ENCODE measurements around the gene LEP. TPM values are rescaled to one million over a fixed set of nuclear protein-coding genes. Genes with fewer than 3 reads are reported as not detected.

Gene LEP
- total RNA-seq, 1 experiment from 2014 or later: not detected

DNA sequence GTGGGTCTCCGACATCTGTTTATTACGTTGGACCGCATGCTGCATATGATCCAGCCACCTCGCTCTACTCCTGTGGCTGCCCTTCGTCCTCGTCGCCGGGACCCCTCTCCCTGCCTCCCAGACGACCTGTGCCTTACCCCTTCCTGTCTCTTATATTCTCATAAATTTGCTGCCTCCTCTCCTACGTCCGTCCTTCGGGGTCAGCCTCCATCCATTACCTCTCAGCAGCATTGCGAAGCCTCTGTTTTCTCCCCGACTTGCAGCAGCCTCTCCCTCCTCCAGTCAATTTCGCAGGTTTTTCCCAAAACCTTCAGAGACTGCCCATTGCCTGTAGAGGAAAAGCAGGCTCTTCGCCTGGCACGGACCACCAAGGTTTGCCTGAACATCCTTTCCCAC, 39.4 kb upstream of the LEP start:
- TF ChIP-seq JUND (IDR thresholded peaks at IDR 0.05) (no peak), ZFX (IDR thresholded peaks at IDR 0.05) (no peak), SP1 (IDR thresholded peaks at IDR 0.05; ENCODE audit: low read depth) (no peak), EZH2phosphoT487 (IDR thresholded peaks at IDR 0.05; ENCODE audit: borderline replicate concordance) (no peak), SRF (IDR thresholded peaks at IDR 0.05; ENCODE audit: low read depth) (no peak), POLR2AphosphoS5 (IDR thresholded peaks at IDR 0.05; ENCODE audit: low read depth, low read length) (no peak), FOSL1 (IDR thresholded peaks at IDR 0.05; ENCODE audit: low read depth) (no peak), TCF7L2 (IDR thresholded peaks at IDR 0.05; ENCODE audit: borderline replicate concordance, extremely low read depth, insufficient read depth, insufficient read length) (no peak), CEBPB (IDR thresholded peaks at IDR 0.05; ENCODE audit: low read depth) (no peak), ZBTB33 (IDR thresholded peaks at IDR 0.05; ENCODE audit: extremely low read depth, insufficient replicate concordance, low read length) (no peak), CBX3 (IDR thresholded peaks at IDR 0.05; ENCODE audit: low read depth) (no peak), EGR1 (IDR thresholded peaks at IDR 0.05; ENCODE audit: low read depth) (no peak), CTCF (IDR thresholded peaks at IDR 0.05 in 2 of 3, conservative IDR thresholded peaks at IDR 0.05 in 1 of 3; ENCODE audit: borderline replicate concordance in 1 of 3, insufficient read depth in 1 of 3, low read depth in 2 of 3, low read length in 2 of 3) (no peak), YY1 (IDR thresholded peaks at IDR 0.05; ENCODE audit: extremely low read depth, insufficient replicate concordance, low read depth, low read length) (no peak), ELF1 (IDR thresholded peaks at IDR 0.05; ENCODE audit: borderline replicate concordance, low read depth) (no peak), ZNF274 (IDR thresholded peaks at IDR 0.05; ENCODE audit: low read depth, low read length) (no peak), REST (IDR thresholded peaks at IDR 0.05; ENCODE audit: low read depth) (no peak), RAD21 (IDR thresholded peaks at IDR 0.05; ENCODE audit: low read depth) (no peak), ATF3 (IDR thresholded peaks at IDR 0.05) (no peak)
- TF ChIP-seq, protein P1, sequence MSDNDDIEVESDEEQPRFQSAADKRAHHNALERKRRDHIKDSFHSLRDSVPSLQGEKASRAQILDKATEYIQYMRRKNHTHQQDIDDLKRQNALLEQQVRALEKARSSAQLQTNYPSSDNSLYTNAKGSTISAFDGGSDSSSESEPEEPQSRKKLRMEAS (IDR thresholded peaks at IDR 0.05): no peak
- intact Hi-C loops (cut with micrococcal nuclease): no loop called here
- Histone ChIP-seq H3K9me3 (ENCODE audit: control insufficient read depth in 1 of 2, insufficient read depth in 1 of 2, low read depth in 1 of 2, low read length in 2 of 2) (no peaks in the 10 kb centered on the region), H3K9me2 (ENCODE audit: insufficient read depth) (no peaks in the 10 kb centered on the region), H3K4me1 (ENCODE audit: control insufficient read depth in 1 of 2, insufficient read depth in 2 of 2, low read length in 2 of 2) (no peaks in the 10 kb centered on the region), H2AFZ (ENCODE audit: low read depth, low read length, poor library complexity, severe bottlenecking) (no peak overlapping the region), H3K4me3 (replicated peaks in 1 of 2; ENCODE audit: low read depth in 1 of 2, low read length in 2 of 2) (no peak overlapping the region), H4K20me1 (ENCODE audit: insufficient read depth) (no peaks in the 10 kb centered on the region), H3K27me3 (ENCODE audit: insufficient read depth, low read length) (peaks cover 4% of the 10 kb centered on the region; the same call in 1 of the 2 replicates), H3K27ac (ENCODE audit: low read depth, low read length) (no peak overlapping the region), H3K79me2 (ENCODE audit: insufficient read depth, low read length) (no peaks in the 10 kb centered on the region), H3K4me2 (ENCODE audit: low read length) (no peak overlapping the region), H3K9ac (ENCODE audit: low read length) (no peak overlapping the region), H3K36me3 (ENCODE audit: control insufficient read depth in 1 of 2, insufficient read depth in 2 of 2, low read length in 2 of 2) (no peaks in the 10 kb centered on the region)
- DNase-seq (ENCODE audit: low read depth, low spot score): no peak
- POLR2A ChIA-PET: no interaction called here
- no TSS peak for BruUV-seq (replicated peaks)
- ATAC-seq: no peak
- CTCF ChIA-PET: no interaction called here
- RAD21 ChIA-PET (ENCODE audit: low non-redundant PET in 1 of 2, low total read pairs in 2 of 2, uncharacterized antibody in 2 of 2, unreplicated experiment in 2 of 2): no interaction called here
